ENCODE data around the gene METTL21C.

The METTL21C gene

DNA sequence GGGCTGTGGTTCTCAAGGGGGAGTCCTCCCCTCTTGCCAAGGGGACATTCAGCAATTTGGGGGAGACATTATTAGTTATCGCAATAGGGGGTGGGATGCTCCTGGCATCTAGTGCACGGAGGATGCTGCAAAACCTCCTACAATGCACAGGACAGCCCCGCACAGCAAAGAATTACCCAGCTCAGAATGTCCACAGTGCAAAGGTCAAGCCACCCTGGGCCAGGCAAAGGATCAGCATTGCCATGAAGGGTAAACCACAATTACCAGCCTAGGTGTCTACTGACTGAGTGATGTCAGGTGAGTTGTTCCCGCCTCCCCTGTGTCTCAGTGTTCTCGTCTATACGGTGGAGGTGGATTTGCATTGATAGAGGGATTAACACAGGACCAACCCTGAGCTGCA, 2.4 kb upstream of the METTL21C start:
- DNase-seq, result no peak

DNA sequence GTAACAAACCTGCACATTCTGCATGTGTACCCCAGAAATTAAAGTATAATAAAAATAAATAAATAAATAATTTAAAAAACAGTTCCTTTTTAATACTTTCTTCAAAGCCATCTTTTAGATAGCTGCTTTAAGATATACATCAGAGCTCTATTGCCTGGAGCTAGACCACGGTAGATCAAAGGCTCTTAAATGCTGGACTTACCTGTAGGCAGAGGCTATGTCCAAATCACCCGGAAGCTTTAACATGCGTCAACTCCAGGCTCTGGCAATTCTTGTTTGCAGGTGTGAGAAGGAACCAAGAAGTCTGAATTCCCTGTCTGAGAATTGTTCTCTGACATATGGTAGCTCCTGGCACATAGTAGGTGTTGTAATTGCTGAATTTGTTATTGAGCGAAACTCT, 1.6 kb upstream of the METTL21C start:
- no peak for DNase-seq

DNA sequence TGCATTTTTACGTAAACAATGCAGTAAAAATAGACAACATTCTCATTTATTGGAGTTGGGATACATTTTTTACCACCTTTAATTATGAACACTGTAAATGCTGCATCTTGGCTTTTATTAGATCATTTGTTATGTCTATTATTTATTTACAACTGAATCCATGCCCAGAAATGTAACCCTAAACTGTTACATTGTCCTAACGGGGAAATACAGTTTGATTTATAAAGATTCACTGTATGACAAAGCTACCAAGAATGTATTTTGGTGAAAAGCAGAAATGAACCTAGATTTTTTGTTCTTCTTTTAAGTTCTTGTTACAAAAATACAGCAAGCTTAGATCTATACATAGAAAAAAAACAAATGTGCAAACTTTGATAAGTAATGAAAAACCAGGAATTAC, 1.1 kb downstream of the METTL21C start:
- no peak for DNase-seq

DNA sequence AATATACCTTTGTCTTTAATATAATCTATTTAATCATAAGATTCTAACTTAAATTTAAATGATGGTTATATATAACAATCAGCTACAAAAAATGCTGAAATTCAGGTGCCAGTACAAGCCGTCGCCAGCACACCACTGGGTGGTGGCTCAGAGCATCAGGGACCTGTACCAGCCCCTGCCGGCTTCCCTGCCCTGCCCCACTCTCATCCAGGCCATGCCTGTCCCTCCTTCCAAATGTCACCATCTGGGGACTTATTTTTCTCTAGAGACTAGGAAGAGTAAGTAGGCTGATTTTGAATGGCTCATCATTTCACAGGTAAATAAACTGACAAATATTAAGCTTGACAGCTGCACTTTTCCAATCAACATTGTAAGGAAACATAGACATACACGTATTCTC, 1.6 kb downstream of the METTL21C start:
- no peak for DNase-seq

DNA sequence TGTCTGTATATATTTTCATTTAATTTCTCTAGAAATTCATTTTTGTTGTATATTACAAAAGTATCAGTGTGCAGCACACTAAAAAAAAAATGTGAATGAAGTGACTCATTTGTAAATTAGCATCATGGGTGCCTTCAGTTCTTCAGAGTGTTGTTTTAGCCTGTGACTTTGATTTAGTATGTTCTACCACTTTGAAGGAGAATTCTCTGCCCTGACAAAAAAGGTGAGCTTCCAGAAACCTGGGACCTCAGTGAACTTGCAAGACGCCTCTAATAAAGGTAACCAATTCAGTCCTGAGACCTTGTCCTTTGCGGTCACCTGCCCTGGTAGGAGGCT, 2.4 kb downstream of the METTL21C start:
- DNase-seq, result no peak

DNA sequence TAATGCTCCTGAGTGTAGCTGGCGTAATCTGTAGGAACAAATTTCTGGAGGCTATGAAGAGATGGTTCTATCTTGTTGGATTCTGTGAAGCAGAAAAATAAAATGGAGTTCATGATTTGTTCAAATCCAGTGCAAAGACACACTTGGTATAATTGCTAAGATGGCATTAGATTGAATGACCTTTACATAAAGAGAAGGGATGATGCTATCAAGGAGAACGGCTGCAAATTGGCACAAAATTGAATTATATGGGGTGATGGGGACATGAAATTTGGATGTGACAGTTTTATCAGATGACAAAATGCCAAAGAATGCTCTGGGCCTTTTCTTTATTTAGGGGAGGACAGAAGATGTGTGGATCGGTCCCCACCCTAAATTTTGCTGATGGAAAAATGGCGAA, 4.0 kb downstream of the METTL21C start:
- no peak for DNase-seq

DNA sequence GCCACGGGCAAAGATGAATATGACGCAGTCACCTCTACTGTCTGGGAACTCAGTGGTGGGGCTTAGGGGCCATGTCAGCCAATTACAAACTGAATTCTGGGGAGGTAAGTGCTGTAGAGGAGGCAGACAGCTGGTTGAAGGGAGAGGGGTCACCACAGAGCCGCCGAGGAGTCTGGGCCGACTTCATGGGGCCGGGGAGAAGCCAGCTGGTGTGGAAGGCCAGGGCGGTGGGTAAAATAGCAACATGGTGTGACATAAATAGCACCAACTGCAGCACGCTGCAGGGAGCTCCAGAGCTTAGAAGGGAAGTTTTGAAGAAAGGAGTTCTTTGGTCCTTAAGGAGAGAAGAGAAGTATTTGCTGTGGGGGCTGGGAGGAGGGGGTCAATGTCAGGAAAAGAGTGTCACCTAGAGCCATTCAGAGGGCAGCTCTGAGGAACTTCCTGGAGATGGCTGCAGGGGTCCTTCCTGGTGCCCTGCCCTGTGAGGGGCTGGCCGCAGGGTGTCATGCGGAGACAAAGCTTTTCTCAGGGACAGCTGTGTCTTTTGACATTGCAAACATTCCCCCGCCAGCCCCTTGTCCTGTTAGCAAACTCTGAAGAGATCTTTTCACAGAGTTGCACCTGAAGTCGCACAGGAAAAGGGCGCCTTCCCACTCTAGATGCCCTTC, 6.4 kb downstream of the METTL21C start:
- no peak for DNase-seq

DNA sequence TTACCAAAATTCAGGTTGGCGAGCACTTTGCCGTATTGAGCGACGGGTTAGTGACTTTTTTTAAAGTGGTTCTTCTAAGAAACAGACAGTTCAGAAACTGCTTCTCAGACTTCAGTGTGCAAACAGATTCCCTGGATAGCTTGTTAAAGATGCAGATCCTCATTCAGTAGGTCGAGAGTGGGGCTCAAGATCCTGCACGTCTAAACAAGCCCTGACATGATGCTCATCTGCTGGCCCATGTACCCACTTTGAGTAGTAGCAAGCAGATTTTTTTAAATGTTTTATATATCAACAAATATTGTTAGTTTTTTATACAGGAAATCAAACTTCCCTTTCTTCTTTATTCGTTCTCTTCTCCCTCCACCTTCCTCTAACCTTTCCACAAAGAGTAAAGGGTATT, 7.3 kb downstream of the METTL21C start:
- no peak for DNase-seq

DNA sequence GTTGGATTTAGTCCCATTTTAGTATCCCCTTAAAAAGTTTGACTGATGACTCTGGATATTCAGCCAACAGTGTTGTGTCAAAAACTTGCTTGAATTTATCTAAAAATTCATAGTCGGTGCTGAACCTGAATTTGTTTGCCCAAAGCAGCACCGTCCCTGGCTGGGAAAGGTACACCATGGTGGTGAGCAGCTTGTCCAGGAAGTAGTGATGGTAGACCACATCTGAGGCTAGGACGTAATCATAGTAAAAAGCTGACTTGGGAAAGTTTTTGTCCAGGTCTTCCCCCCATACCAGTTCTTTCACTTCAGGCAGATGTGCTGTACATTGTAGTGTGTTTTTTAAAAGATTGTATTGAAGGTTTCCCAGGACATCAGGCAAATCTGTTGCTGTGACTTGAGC, 8.8 kb downstream of the METTL21C start:
- DNase-seq, result no peak

DNA sequence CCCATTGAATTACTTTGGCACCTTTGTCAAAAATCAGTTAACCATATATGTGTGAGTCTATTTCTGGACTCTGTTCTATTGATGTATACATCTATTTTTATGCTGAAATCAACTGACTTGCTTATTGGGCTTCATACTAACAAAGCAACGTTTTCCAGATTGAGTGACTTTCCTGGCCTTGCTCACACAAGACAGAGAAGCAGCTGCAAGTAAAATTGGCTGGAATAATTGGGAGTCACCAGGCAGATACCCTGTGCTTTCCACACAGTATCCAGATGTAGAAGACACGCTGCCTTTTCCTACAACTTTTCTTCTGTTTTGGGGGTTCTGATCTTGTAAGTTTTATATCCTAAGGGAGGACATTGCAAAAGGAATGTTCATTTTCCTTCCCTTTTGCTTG, 11.2 kb downstream of the METTL21C start:
- DNase-seq, result no peak

DNA sequence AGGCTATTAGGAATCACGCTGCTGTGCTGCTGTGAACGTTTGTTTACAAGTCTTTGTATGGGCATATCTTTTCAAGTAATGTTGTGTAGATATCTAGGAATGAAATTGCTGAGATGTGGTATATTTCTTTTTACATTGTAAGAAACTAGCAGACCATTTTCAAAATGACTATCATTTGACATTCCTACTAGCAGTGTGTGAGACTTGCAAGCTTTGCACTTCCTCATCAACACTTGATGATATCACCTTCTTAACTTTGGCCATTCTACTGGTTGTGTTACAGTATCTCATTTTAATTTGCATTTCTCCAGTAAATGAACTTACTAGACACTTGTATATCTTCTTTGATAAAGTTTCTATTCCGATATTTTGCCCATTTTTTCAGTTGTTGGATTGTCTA, 12.1 kb downstream of the METTL21C start:
- DNase-seq, result no peak

DNA sequence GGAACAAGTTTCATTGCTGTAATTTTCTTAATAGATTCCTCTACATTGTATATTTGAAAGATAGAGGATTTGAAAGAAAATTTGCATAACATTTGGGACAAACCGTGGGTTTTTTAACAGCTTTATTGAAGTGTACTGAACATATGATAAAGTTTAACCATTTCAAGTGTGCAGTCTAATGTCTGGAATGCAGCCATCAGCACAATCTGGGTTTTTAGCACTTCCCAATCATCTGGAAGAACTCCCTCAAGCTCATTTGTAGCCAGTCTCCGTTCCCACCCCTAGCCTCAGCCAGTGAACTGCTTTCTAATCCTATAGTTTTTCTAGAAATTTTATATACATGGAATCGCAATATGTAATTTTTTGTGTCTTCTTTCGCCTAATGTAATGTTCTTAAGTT, 12.6 kb downstream of the METTL21C start:
- no peak for DNase-seq

DNA sequence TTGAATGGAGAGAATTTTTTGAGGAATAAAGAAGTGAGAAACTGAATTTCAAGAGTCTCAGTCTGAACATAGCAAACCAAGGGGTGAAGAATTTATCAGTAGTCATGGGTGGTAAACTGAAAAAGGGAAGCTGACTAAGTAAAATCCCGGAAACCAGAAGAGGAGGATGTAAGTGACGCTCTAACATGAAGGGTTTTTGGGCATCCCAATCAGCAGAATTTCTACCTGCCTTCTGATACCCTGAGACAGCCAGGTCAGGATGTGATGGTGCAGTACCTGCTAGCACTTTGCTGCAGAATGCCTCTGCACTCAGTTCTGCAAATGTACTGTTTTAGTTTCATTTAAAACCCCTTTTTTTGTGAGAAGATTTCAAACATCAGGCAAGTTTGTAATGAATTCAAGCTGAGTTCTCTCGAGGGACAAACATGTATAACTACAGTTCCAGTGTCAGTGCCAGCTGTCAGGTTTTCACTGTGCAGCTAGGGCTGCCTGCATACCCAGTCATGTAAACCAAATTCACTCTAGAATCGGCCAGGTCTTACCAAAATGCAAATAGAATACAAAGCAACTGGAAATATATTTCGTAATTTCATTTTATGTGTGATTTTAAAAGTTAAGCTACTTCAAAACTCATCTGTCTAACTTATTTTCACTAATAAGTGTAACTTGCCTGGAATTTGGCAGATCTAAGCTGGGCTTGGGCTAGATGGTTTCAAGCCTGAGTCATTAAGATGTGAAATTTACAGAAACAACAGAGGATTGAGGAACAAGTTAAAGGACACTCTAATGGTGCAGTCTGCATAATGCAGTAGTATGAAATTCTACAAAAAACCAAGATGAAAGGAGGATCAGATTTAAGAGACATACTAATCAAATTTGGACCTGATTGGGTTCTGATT, 13.8 kb downstream of the METTL21C start:
- no peak for DNase-seq

DNA sequence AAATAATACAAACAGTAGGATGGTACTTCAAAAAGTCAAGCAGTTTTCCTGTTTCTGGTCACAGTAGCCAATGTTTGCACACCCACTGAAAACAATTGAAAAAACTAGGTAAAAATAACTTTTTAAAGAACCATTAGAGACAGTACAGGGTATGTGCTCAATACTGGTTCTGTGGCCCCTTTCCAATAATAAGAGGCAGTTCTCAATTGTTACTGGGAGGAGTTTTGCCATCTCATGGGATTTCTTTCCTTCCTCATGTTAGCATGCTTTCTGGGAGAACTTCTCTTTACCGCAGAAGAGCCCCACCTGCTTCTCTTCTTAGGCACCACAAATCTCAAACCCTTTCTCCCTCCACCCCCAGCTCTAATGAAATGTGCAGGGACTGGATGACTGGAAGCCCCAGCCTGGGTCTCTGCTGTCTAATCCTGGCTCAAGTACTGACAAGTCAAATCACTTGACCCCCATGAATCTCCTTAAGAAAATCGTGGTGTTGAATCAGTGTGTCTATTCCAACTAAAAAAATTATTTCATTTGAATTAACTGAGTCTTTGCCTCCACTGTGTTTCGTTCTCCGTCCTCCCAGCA, 14.6 kb downstream of the METTL21C start:
- no peak for DNase-seq

DNA sequence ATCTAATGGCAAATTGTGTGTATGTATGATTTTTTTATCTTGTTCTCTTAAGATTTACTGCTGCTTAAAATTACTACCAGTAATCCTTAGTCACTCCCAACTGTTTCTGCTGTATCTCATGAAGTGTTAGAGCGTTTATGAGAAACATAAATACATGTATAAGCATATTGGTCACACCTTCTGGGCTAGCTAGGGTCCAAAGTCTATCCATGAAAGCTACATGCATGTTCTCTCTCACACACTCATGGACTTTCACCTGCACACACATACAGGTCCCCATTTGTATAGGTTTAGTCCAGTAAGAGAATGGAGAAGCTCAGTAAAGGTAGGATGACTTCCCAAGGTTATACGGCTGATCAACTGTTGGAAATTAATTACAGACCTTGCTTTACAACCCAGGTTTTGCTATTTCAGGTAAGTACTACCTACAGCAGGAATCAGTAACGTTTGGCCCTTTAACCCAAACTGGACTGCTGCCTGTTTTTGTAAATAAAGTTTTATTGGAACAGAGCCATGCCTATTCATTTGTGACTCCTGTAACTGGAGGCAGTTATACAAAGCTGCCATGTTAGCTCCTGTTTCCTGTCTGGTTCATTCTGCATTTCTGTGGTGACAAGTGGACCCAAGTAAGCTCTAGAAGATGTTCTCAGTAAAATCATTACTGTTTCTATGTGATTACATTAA, 15.3 kb downstream of the METTL21C start:
- DNase-seq, result no peak

DNA sequence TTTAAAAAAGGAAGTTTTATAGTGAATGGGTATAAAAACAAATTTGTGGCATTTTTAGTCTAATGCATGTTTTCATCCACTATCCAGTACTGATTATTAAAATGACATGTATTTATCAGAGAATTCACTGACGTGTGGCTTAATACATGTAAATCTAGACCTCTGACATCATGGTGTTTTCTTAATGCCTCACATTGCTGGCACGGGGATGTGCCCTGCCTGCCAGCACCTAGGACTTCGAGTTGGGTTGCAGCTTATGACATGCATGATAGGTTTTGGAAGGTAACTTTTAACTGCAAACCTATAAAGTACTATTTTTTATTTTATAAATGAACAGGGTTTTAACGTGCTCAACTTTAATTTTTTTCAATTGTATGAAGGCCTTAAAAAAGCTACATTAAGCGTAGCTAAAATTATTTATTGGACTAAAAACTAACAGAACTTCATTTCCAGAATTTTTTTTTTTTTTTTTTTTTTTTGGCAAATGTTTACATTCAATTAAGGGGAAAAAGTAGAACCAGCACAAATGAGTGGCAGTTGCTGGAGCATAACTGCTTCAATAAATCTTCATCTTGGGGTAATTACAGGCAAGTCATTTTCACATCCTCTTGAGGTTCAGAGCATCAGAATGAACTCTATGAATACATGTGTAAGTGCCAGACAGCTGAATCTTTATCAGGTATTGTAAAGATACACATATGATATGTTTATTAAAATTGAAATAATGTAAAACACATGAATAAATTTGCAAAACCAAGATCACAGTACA, 16.3 kb downstream of the METTL21C start:
- no peak for DNase-seq

DNA sequence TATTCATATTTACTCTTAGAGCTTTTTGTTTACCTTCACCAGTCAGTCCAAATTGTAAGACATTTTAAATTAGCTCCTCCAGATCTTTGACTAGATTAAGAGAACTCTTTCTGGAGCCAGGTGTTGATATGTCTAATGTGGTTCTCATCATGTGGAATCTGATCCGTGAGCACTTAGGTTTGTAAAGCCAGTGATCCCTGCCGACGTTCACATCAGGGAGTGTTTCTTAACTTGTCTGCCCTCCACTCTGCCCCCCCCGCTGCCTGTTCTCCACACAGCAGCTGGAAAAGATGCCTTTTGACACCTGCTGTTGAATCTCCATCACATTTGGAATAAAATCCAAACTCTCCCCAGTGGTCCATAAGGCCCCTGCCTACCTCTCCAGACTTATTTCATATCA, 17.7 kb downstream of the METTL21C start:
- DNase-seq, result no peak

DNA sequence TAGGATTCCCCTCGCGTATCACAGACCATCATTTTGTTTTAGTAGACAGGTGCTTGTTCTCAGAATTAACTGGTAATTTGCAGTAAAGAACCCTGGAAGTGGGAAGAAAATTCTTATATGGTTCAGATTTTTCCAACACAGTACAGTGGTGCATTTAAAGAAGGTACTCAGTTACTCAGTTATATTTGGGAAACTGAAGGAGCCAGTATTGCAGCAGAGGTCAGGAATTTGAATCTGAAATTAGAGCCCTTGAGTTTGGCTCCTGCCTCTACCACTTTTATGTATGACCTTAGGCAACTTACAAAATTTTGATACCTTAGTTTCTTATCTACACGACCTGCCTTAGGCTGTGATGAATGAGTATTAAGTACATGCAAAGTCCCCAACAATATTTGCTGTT, 19.7 kb downstream of the METTL21C start:
- no peak for DNase-seq

DNA sequence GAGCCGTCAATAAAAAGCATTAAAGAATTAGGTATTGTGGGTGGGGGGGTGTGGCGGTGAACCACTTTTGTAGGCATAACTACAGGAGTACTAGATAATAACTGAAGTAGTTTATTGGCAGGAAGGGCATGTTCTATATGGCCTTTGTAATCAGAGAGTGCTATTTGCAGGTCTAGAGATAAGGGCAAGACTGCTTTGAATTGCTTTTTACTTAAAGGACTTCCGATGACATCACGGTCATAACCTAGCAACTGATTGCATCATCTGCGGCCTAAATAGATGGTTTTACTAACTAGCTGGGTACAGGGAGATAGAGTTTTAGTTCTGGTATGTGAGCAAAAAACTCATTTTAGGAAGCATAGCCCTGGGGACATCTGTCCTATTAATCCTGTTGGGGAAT, 24.7 kb downstream of the METTL21C start:
- DNase-seq, result no peak

DNA sequence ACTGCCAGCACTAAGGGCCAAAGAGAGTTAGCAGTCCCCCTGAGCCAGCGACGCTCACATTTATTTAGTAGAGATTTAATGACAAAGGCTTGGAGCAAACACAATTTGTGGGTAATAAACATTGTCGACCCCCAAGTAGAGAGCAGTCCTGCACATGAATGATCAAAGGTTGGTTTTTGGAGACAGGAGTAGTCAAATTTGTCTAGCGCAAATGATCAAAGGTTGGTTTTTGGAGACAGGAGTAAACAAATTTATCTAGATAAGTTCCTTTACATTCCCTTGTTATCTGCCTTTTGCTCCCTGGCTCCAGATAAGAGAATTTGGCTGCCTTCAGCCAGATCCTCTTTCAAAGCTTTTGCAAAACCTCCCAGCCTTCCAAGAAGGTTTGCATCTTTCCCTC, 26.9 kb downstream of the METTL21C start:
- DNase-seq, result no peak

DNA sequence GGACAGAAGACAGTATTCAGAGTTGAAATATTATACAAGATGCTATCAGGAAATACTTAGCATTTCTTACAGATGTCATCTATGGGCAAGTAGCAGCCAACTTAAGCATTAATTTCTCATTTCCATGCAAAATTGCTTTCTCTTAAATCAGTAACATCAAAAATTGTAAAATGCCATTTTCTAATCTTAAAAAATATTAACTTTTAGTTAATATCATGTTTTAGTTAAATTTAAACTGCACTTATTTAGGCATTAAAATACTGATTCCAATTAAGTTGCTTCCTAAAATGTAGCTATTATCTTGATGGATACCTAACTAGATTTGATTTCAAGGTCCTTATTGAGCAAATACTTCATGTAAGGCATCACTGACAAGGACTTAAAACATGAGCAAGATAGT, 27.8 kb downstream of the METTL21C start:
- DNase-seq, result no peak

DNA sequence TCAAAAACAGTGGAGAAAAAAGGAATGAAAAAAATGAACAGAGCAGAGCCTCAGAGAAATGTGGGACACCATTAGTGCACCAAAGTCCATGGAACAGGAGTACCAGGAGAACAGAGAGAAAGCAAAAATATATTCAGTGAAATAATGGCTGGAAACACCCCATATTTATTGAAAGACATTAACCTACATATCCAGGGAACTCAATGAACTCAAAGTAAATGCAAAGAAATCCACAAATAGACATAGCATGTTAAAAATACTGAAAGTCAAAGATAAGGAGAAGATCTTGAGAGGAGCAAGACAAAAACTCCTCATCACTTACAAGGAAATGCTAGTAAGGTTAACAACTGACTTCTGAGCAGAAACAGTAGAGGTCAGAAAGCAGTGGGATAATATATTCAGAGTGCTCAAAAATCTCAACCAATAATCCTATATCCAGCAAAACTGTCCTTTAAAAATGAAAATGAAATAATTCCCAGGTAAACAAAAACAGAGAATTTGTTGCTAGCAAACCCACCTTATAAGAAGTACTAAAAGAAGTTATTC, 35.6 kb downstream of the METTL21C start:
- DNase-seq, result no peak

DNA sequence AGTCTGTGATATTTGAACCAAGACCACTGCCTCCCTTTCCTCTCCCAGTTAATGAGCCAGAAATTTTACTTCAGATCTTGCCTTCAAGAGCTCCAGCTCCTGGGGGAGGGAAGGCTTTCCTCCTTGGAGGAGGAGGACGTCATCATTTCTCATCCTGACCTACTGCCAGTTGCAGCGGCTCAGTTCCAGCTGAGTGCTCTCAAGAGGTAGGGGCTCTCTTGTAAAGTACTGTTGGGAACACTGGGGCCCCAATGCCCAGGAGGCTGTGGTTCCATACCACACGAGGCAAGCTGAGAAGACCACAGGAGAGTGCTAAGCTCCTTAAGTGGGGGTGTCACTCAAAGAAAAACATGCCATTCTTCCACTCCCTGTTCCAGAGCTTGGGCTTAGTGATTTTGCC, 36.2 kb downstream of the METTL21C start:
- DNase-seq, result no peak
